ENCODE data around the gene UBE2N. TPM values are rescaled to one million over a fixed set of nuclear protein-coding genes. Genes with fewer than 3 reads are reported as not detected.
A peak's percentile ranks its signal among the peaks of the same experiment; 100 is the strongest.

UBE2N gene
- total and polyA plus RNA-seq, 2 experiments from 2014 or later = 154 to 385 TPM

GRCh38 chr12:93469386-93469785, 27.6 kb upstream of the UBE2N start (continued):
- TF ChIP-seq JUNB (IDR thresholded peaks at IDR 0.05; ENCODE audit: unreplicated experiment) (no peak), ETS1 (IDR thresholded peaks at IDR 0.05) (no peak)

GRCh38 chr12:93468008-93468371, 26.2 kb upstream of the UBE2N start:
- Mint-ChIP-seq H3K27me3 (ENCODE audit: insufficient read depth, low read depth, poor library complexity) (peaks cover 4% of the 10 kb centered on the region), H3K4me1 (peaks cover 10% of the 10 kb centered on the region; the same call in 2 of the 3 replicates), H3K4me3 (peak overlapping the region; percentile 98), H3K36me3 (ENCODE audit: low read depth) (peaks cover 27% of the 10 kb centered on the region), H3K9me3 (no peaks in the 10 kb centered on the region), H3K27ac (peak overlapping the region; percentile 98)
- Histone ChIP-seq H3K27ac (ENCODE audit: low read depth) (peak overlapping the region; percentile 94), H2AFZ (peak overlapping the region; percentile 64), H3K4me2 (peak overlapping the region; percentile 90), H3K79me2 (replicated peaks; ENCODE audit: insufficient read depth) (peaks cover 55% of the 10 kb centered on the region), H3K9me2 (ENCODE audit: insufficient read depth) (no peaks in the 10 kb centered on the region), H3K4me1 (ENCODE audit: insufficient read depth) (peaks cover 12% of the 10 kb centered on the region; the same call in 1 of the 2 replicates), H3F3A (replicated peaks; ENCODE audit: low read depth) (no peaks in the 10 kb centered on the region), H4K20me1 (replicated peaks; ENCODE audit: insufficient read depth) (peaks cover 27% of the 10 kb centered on the region), H3K4me3 (peak overlapping the region; percentile 88), H3K36me3 (ENCODE audit: insufficient read depth) (peaks cover 9% of the 10 kb centered on the region), H3K27me3 (ENCODE audit: insufficient read depth) (no peaks in the 10 kb centered on the region)
- no peak for ATAC-seq
- no peak for DNase-seq (ENCODE audit: low spot score)
- TF ChIP-seq NANOG (IDR thresholded peaks at IDR 0.05; ENCODE audit: borderline replicate concordance) (no peak), REST (IDR thresholded peaks at IDR 0.05; ENCODE audit: unreplicated experiment) (no peak), CTCF (conservative IDR thresholded peaks at IDR 0.05; ENCODE audit: low read depth in 2 of 2) (no peak), JUNB (IDR thresholded peaks at IDR 0.05; ENCODE audit: unreplicated experiment) (no peak), EZH2 (IDR thresholded peaks at IDR 0.05; ENCODE audit: low read depth, unreplicated experiment) (no peak), POLR2AphosphoS5 (IDR thresholded peaks at IDR 0.05; ENCODE audit: low read depth) (no peak)

All from GM23338 (cell line).